SK-N-SH (cell line): ENCODE measurements around the gene CD207. TPM values are rescaled to one million over a fixed set of nuclear protein-coding genes. Genes with fewer than 3 reads are reported as not detected.

Source experiments
- CTCF ChIA-PET: fragments of 300-600, 350-600 bp; formaldehyde crosslinking; extraction: SDS; loops from one replicate; lab custom pipeline; 2021; lab: Yijun Ruan, JAX
- POLR2A ChIA-PET: fragments of 350-600 bp; sonication (Branson Sonifier 250); formaldehyde crosslinking; extraction: SDS; loops from one replicate; lab custom pipeline; 2020; ENCODE audit warnings: antibody characterized with exemption, inconsistent platforms; lab: Yijun Ruan, JAX
- DNase-seq: peaks from one replicate; pipeline ENCODE4 v3.0.0; 2012
- H2AFZ ChIP-seq: fragments of 200-600 bp; sonication (generic); 2 replicates; pipeline ENCODE4 v1.8.1; 2016; ENCODE audit warnings: antibody characterized with exemption, mild to moderate bottlenecking, low read depth
- H3F3A ChIP-seq: fragments of 200-600 bp; sonication (generic); replicated peaks from 2 replicates; pipeline ENCODE3; 2016; ENCODE audit warnings: antibody characterized with exemption, mild to moderate bottlenecking; ENCODE audit not compliant: insufficient read depth
- H3K27ac ChIP-seq, 2 experiments: fragments of 200-500 bp in 1 of 2; fragments of 200-600 bp in 1 of 2; sonication (Bioruptor generic) in 1 of 2; sonication (generic), shearing (Covaris generic) in 1 of 2; 2 replicates each; pipeline versions ENCODE4 v1.5.1 to v1.6.1; 2014 to 2016; ENCODE audit warnings: low read depth in 2 of 2, inconsistent platforms in 1 of 2, low read length in 1 of 2, mild to moderate bottlenecking in 1 of 2, mixed read lengths in 1 of 2
- H3K27me3 ChIP-seq: fragments of 200-600 bp; sonication (generic), shearing (Covaris generic); 2 replicates; pipeline ENCODE4 v1.6.1; 2016; ENCODE audit warnings: mixed run types; ENCODE audit not compliant: insufficient read depth
- H3K36me3 ChIP-seq, 2 experiments: fragments of 200-500 bp in 1 of 2; fragments of 200-600 bp in 1 of 2; sonication (Bioruptor generic) in 1 of 2; sonication (generic) in 1 of 2; replicated peaks in 1 of 2; 2 replicates each; pipeline versions ENCODE3 to v1.5.1; 2014 to 2016; ENCODE audit warnings: low read length in 1 of 2, mild to moderate bottlenecking in 1 of 2; ENCODE audit not compliant: insufficient read depth in 2 of 2, control insufficient read depth in 1 of 2
- H3K4me1 ChIP-seq, 2 experiments: fragments of 200-500 bp in 1 of 2; fragments of 200-600 bp in 1 of 2; sonication (Bioruptor generic) in 1 of 2; sonication (generic), shearing (Covaris generic) in 1 of 2; 2 replicates each; pipeline versions ENCODE4 v1.5.1 to v1.6.1; 2014 to 2016; ENCODE audit warnings: low read depth in 1 of 2, low read length in 1 of 2, mixed run types in 1 of 2; ENCODE audit not compliant: insufficient read depth in 2 of 2, control insufficient read depth in 1 of 2
- H3K4me2 ChIP-seq: fragments of 200-600 bp; sonication (generic), shearing (Covaris generic); 2 replicates; pipeline ENCODE4 v1.6.1; 2017; ENCODE audit warnings: mixed run types
- H3K4me3 ChIP-seq, 2 experiments: fragments of 200-500 bp in 1 of 2; fragments of 200-600 bp in 1 of 2; sonication (Bioruptor generic) in 1 of 2; sonication (generic), shearing (Covaris generic) in 1 of 2; 2 replicates each; pipeline versions ENCODE4 v1.5.1 to v1.8.1; 2014 to 2016; ENCODE audit warnings: low read depth in 2 of 2, inconsistent platforms in 1 of 2, low read length in 1 of 2, mild to moderate bottlenecking in 1 of 2, mixed read lengths in 1 of 2, moderate library complexity in 1 of 2
- H3K79me2 ChIP-seq: fragments of 200-600 bp; sonication (generic); 2 replicates; pipeline ENCODE4 v1.8.1; 2017; ENCODE audit warnings: mild to moderate bottlenecking; ENCODE audit not compliant: insufficient read depth
- H3K9ac ChIP-seq: fragments of 200-600 bp; sonication (generic); 2 replicates; pipeline ENCODE4 v1.6.1; 2017; ENCODE audit warnings: mixed run types
- H3K9me2 ChIP-seq: fragments of 200-600 bp; sonication (generic); 2 replicates; pipeline ENCODE4 v1.6.1; 2017; ENCODE audit warnings: mixed run types
- H3K9me3 ChIP-seq: fragments of 200-600 bp; sonication (generic); 2 replicates; pipeline ENCODE4 v1.6.1; 2017; ENCODE audit warnings: mixed run types, mild to moderate bottlenecking, moderate library complexity
- H4K20me1 ChIP-seq: fragments of 200-600 bp; sonication (generic); 2 replicates; pipeline ENCODE4 v1.6.1; 2017; ENCODE audit warnings: mild to moderate bottlenecking, mixed run types; ENCODE audit not compliant: insufficient read depth
- ELF1 ChIP-seq: IDR thresholded peaks from 2 replicates; pipeline ENCODE4 v1.4.0; 2012
- FOSL2 ChIP-seq: IDR thresholded peaks from 2 replicates; pipeline ENCODE4 v1.4.0; 2012; ENCODE audit warnings: low read depth, mild to moderate bottlenecking, moderate library complexity, borderline replicate concordance
- FOXJ3 ChIP-seq: sonication (generic); formaldehyde crosslinking; IDR thresholded peaks from 2 replicates; pipeline ENCODE4 v1.5.1; 2020; ENCODE audit warnings: mild to moderate bottlenecking, missing genetic modification reagents
- GATA2 ChIP-seq: sonication (generic); formaldehyde crosslinking; IDR thresholded peaks from 2 replicates; pipeline ENCODE4 v1.5.0; 2020; ENCODE audit warnings: mild to moderate bottlenecking, missing genetic modification reagents
- JUND ChIP-seq: IDR thresholded peaks from 2 replicates; pipeline ENCODE4 v1.4.0; 2012
- NFIC ChIP-seq: IDR thresholded peaks from 2 replicates; pipeline ENCODE4 v1.4.0; 2012; ENCODE audit warnings: borderline replicate concordance
- NRF1 ChIP-seq: IDR thresholded peaks from 2 replicates; pipeline ENCODE4 v1.6.1; 2012; ENCODE audit warnings: low read depth, mild to moderate bottlenecking, low read length
- PBX3 ChIP-seq: IDR thresholded peaks from 2 replicates; pipeline ENCODE4; 2012
- POLR2AphosphoS5 ChIP-seq: IDR thresholded peaks from 2 replicates; pipeline ENCODE4 v1.6.1; 2012; ENCODE audit warnings: low read depth, low read length
- RAD21 ChIP-seq: IDR thresholded peaks from 2 replicates; pipeline ENCODE4 v1.6.1; 2012; ENCODE audit warnings: mild to moderate bottlenecking, low read length
- RCOR1 ChIP-seq: fragments of 150-350 bp; IDR thresholded peaks from 2 replicates; pipeline ENCODE4 v1.6.1; 2017; ENCODE audit warnings: antibody characterized with exemption, low read length
- SIN3A ChIP-seq: IDR thresholded peaks from 2 replicates; pipeline ENCODE4 v1.6.1; 2012; ENCODE audit warnings: low read depth, mild to moderate bottlenecking, low read length, moderate library complexity, borderline replicate concordance
- SMC3 ChIP-seq: IDR thresholded peaks from 2 replicates; pipeline ENCODE4 v1.6.1; 2012; ENCODE audit warnings: low read depth, low read length, improper control_type of control experiment
- TAF1 ChIP-seq: IDR thresholded peaks from 2 replicates; pipeline ENCODE4 v1.6.1; 2012; ENCODE audit warnings: low read depth, mild to moderate bottlenecking, low read length, moderate library complexity, borderline replicate concordance
- TCF12 ChIP-seq: IDR thresholded peaks from 2 replicates; pipeline ENCODE4 v1.4.0; 2012
- USF2 ChIP-seq: fragments of 150-350 bp; IDR thresholded peaks from 2 replicates; pipeline ENCODE4 v1.6.1; 2017; ENCODE audit warnings: antibody characterized with exemption, low read length, low read depth, borderline replicate concordance
- YY1 ChIP-seq: IDR thresholded peaks from 2 replicates; pipeline ENCODE4 v1.4.0; 2012; ENCODE audit warnings: low read depth, mild to moderate bottlenecking
- WGBS: methylation state at CpG from one replicate; pipeline ENCODE4 v1.1.6; 2017; ENCODE audit warnings: low lambda C conversion rate; 5-methylcytosine and 5-hydroxymethylcytosine counted together
- polyA plus RNA-seq, 3 experiments: library from polyadenylated mRNA; depleted of rRNA; stranded (reverse); fragments of >200 nt; gene quantifications; 2 replicates each; pipeline ENCODE4 v1.2.3, GENCODE V29; 2012
- TF ChIP-seq, protein P1 (sequence below): IDR thresholded peaks from 2 replicates; pipeline ENCODE4 v1.4.0; 2012; ENCODE audit warnings: low read depth, borderline replicate concordance
- TF ChIP-seq, protein P2 (sequence below): fragments of 150-350 bp; IDR thresholded peaks from 2 replicates; pipeline ENCODE4 v1.6.1; 2016; ENCODE audit warnings: mild to moderate bottlenecking, low read depth, low read length
- TF ChIP-seq, protein P3 (sequence below): IDR thresholded peaks from 2 replicates; pipeline ENCODE4 v1.4.0; 2012; ENCODE audit warnings: low read depth, borderline replicate concordance
- TF ChIP-seq, protein P4 (sequence below): IDR thresholded peaks from 2 replicates; pipeline ENCODE4 v1.6.1; 2012; ENCODE audit warnings: mild to moderate bottlenecking, low read depth, low read length, moderate library complexity

Gene CD207
- polyA plus RNA-seq, 1 of the 3 experiments (the other 2 are of a cell fraction): 0.33 TPM

GRCh38 chr2:70861777-70862625 is 26.4 kb upstream of the CD207 start (continued):
- TF ChIP-seq USF2: no peak
- TF ChIP-seq GATA2 (CRISPR knock-in tag): peak; percentile 32; the same call in 1 of the 2 replicates
- no peak for TF ChIP-seq JUND
- TF ChIP-seq, protein P1, sequence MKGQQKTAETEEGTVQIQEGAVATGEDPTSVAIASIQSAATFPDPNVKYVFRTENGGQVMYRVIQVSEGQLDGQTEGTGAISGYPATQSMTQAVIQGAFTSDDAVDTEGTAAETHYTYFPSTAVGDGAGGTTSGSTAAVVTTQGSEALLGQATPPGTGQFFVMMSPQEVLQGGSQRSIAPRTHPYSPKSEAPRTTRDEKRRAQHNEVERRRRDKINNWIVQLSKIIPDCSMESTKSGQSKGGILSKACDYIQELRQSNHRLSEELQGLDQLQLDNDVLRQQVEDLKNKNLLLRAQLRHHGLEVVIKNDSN: no peak
- no peak for TF ChIP-seq FOXJ3 (CRISPR knock-in tag)
- no peak for TF ChIP-seq YY1
- peak; percentile 36; the same call in 1 of the 2 replicates for TF ChIP-seq RCOR1
- TF ChIP-seq SMC3: peak; percentile 75
- TF ChIP-seq TCF12: no peak
- TF ChIP-seq POLR2AphosphoS5: no peak

DNA sequence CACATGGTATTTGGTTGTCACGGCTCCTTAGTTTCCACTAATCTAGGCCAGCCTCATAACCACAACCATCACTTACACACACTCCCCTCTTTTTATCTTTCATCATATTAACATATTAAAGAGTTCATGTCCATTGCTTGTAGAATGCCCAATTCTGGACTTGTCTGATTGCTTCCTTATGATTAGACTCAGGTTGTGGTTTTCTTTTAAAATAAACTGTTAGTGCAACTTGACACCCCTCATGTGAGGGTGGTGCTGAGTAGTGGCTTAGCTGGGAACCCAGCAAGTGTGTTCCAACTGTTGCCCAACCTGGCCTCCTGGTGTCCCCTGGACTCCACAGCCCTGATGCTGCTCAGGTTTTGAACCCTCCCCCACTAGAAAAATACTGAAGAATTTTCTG is 20.1 kb upstream of the CD207 start:
- DNase-seq: no peak
- 83% methylated on average over 1 of the region's 1 CpG for WGBS
- no peak for TF ChIP-seq TCF12
- TF ChIP-seq SIN3A: no peak
- no peak for TF ChIP-seq TAF1
- TF ChIP-seq, protein P2, sequence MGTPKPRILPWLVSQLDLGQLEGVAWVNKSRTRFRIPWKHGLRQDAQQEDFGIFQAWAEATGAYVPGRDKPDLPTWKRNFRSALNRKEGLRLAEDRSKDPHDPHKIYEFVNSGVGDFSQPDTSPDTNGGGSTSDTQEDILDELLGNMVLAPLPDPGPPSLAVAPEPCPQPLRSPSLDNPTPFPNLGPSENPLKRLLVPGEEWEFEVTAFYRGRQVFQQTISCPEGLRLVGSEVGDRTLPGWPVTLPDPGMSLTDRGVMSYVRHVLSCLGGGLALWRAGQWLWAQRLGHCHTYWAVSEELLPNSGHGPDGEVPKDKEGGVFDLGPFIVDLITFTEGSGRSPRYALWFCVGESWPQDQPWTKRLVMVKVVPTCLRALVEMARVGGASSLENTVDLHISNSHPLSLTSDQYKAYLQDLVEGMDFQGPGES: no peak
- TF ChIP-seq, protein P3, sequence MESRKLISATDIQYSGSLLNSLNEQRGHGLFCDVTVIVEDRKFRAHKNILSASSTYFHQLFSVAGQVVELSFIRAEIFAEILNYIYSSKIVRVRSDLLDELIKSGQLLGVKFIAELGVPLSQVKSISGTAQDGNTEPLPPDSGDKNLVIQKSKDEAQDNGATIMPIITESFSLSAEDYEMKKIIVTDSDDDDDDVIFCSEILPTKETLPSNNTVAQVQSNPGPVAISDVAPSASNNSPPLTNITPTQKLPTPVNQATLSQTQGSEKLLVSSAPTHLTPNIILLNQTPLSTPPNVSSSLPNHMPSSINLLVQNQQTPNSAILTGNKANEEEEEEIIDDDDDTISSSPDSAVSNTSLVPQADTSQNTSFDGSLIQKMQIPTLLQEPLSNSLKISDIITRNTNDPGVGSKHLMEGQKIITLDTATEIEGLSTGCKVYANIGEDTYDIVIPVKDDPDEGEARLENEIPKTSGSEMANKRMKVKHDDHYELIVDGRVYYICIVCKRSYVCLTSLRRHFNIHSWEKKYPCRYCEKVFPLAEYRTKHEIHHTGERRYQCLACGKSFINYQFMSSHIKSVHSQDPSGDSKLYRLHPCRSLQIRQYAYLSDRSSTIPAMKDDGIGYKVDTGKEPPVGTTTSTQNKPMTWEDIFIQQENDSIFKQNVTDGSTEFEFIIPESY: no peak
- no peak for TF ChIP-seq ELF1
- TF ChIP-seq, protein P4, sequence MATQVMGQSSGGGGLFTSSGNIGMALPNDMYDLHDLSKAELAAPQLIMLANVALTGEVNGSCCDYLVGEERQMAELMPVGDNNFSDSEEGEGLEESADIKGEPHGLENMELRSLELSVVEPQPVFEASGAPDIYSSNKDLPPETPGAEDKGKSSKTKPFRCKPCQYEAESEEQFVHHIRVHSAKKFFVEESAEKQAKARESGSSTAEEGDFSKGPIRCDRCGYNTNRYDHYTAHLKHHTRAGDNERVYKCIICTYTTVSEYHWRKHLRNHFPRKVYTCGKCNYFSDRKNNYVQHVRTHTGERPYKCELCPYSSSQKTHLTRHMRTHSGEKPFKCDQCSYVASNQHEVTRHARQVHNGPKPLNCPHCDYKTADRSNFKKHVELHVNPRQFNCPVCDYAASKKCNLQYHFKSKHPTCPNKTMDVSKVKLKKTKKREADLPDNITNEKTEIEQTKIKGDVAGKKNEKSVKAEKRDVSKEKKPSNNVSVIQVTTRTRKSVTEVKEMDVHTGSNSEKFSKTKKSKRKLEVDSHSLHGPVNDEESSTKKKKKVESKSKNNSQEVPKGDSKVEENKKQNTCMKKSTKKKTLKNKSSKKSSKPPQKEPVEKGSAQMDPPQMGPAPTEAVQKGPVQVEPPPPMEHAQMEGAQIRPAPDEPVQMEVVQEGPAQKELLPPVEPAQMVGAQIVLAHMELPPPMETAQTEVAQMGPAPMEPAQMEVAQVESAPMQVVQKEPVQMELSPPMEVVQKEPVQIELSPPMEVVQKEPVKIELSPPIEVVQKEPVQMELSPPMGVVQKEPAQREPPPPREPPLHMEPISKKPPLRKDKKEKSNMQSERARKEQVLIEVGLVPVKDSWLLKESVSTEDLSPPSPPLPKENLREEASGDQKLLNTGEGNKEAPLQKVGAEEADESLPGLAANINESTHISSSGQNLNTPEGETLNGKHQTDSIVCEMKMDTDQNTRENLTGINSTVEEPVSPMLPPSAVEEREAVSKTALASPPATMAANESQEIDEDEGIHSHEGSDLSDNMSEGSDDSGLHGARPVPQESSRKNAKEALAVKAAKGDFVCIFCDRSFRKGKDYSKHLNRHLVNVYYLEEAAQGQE: no peak
- no peak for TF ChIP-seq NRF1
- TF ChIP-seq FOXJ3 (CRISPR knock-in tag): no peak
- no peak for TF ChIP-seq RAD21
- TF ChIP-seq NFIC: no peak
- TF ChIP-seq POLR2AphosphoS5: no peak
- no peak for TF ChIP-seq PBX3
- no peak for TF ChIP-seq FOSL2

More for the DNA sequence above, 20.1 kb upstream of the CD207 start:
- Histone ChIP-seq H2AFZ (no peak overlapping the region), H3K27me3 (0 out of 2 replicates have a peak, but pooled peaks cover 6% of the 10 kb centered on the region), H3K36me3 (no peaks in the 10 kb centered on the region), H3K9me3 (no peaks in the 10 kb centered on the region), H4K20me1 (no peaks in the 10 kb centered on the region), H3F3A (no peaks in the 10 kb centered on the region), H3K4me3 (no peak overlapping the region), H3K9ac (no peak overlapping the region), H3K9me2 (no peaks in the 10 kb centered on the region), H3K4me2 (no peak overlapping the region), H3K79me2 (no peaks in the 10 kb centered on the region), H3K27ac (no peak overlapping the region), H3K4me1 (no peaks in the 10 kb centered on the region)
- CTCF ChIA-PET: interaction anchor here (0.9 to 4.3 kb wide), 3 partner anchors 16 to 109 kb away, joined by 3 to 24 read pairs (median 3); no protein-coding TSS in a partner anchor
- POLR2A ChIA-PET: no interaction called here
